ENCODE results near the gene ST6GALNAC6. TPM values are rescaled to one million over a fixed set of nuclear protein-coding genes. Genes with fewer than 3 reads are reported as not detected.
"Not testable (repeated sequence)": the region's sequence is repeated elsewhere in the genome, so short reads cannot be mapped to it uniquely, and the experiment has no call there.

ST6GALNAC6 gene
- total and polyA plus RNA-seq, 4 donors: 24.6 to 68.9 (median 63.4) TPM

GRCh38 chr9:127841087-127841835, 58.1 kb downstream of the ST6GALNAC6 start:
- no peaks in the 10 kb centered on the region for H3K27me3 ChIP-seq (ENCODE audit: control insufficient read depth, insufficient read depth, low read length)
- H3K4me1 ChIP-seq (ENCODE audit: control insufficient read depth, insufficient read depth, low read length): peaks cover 33% of the 10 kb centered on the region
- no peak overlapping the region for H3K27ac ChIP-seq (ENCODE audit: low read depth, low read length)
- no peaks in the 10 kb centered on the region for H3K36me3 ChIP-seq (ENCODE audit: control insufficient read depth, insufficient read depth, low read length)
- H3K4me3 ChIP-seq (ENCODE audit: low read depth, low read length): no peak overlapping the region
- H3K9me3 ChIP-seq (ENCODE audit: control insufficient read depth, insufficient read depth, low read length): no peaks in the 10 kb centered on the region
- DNase-seq (ENCODE audit: low read depth in 4 of 6, low spot score in 6 of 6): no peak
- WGBS (ENCODE audit: insufficient coverage): 93% methylated on average over 13 of the region's 15 CpGs

- no peak overlapping the region for H3K4me3 ChIP-seq (ENCODE audit: low read depth, low read length)
- no peaks in the 10 kb centered on the region for H3K36me3 ChIP-seq (ENCODE audit: control insufficient read depth, insufficient read depth, low read length)
- no peaks in the 10 kb centered on the region for H3K27me3 ChIP-seq (ENCODE audit: control insufficient read depth, insufficient read depth, low read length)
- DNase-seq (ENCODE audit: low read depth in 4 of 6, low spot score in 6 of 6): peak in 1 of 6 donors; percentile 35
- H3K9me3 ChIP-seq (ENCODE audit: control insufficient read depth, insufficient read depth, low read length): no peaks in the 10 kb centered on the region
- 50% methylated on average over 15 of the region's 18 CpGs for WGBS (ENCODE audit: insufficient coverage)
- H3K4me1 ChIP-seq (ENCODE audit: control insufficient read depth, insufficient read depth, low read length): peaks cover 38% of the 10 kb centered on the region
- no peak overlapping the region for H3K27ac ChIP-seq (ENCODE audit: low read depth, low read length)
Observed at GRCh38 chr9:127838375-127839078, 60.9 kb downstream of the ST6GALNAC6 start.

- no peak overlapping the region for H3K4me3 ChIP-seq (ENCODE audit: low read depth, low read length)
- H3K27me3 ChIP-seq (ENCODE audit: control insufficient read depth, insufficient read depth, low read length): no peaks in the 10 kb centered on the region
- H3K9me3 ChIP-seq (ENCODE audit: control insufficient read depth, insufficient read depth, low read length): no peaks in the 10 kb centered on the region
- peaks cover 38% of the 10 kb centered on the region for H3K4me1 ChIP-seq (ENCODE audit: control insufficient read depth, insufficient read depth, low read length)
- no peaks in the 10 kb centered on the region for H3K36me3 ChIP-seq (ENCODE audit: control insufficient read depth, insufficient read depth, low read length)
- DNase-seq (ENCODE audit: low read depth in 4 of 6, low spot score in 6 of 6): peak in 1 of 6 donors; percentile 13
- 61% methylated on average over 2 of the region's 4 CpGs for WGBS (ENCODE audit: insufficient coverage)
- no peak overlapping the region for H3K27ac ChIP-seq (ENCODE audit: low read depth, low read length)
Observed at GRCh38 chr9:127837346-127837745, 62.1 kb downstream of the ST6GALNAC6 start.

GRCh38 chr9:127836561-127836960, 62.8 kb downstream of the ST6GALNAC6 start:
- not testable (repeated sequence) for H3K27me3 ChIP-seq (ENCODE audit: control insufficient read depth, insufficient read depth, low read length); H3K4me3 ChIP-seq (ENCODE audit: low read depth, low read length); H3K9me3 ChIP-seq (ENCODE audit: control insufficient read depth, insufficient read depth, low read length); H3K36me3 ChIP-seq (ENCODE audit: control insufficient read depth, insufficient read depth, low read length); DNase-seq (ENCODE audit: low read depth in 4 of 6, low spot score in 6 of 6)
- Histone ChIP-seq H3K4me1 (ENCODE audit: control insufficient read depth, insufficient read depth, low read length) (peaks cover 38% of the 10 kb centered on the region), H3K27ac (ENCODE audit: low read depth, low read length) (peak overlapping the region; percentile 29)
- 73% methylated on average over 3 of the region's 3 CpGs for WGBS (ENCODE audit: insufficient coverage)

- Histone ChIP-seq H3K4me1 (ENCODE audit: control insufficient read depth, insufficient read depth, low read length) (peaks cover 38% of the 10 kb centered on the region), H3K4me3 (ENCODE audit: low read depth, low read length) (no peak overlapping the region), H3K27me3 (ENCODE audit: control insufficient read depth, insufficient read depth, low read length) (no peaks in the 10 kb centered on the region), H3K9me3 (ENCODE audit: control insufficient read depth, insufficient read depth, low read length) (no peaks in the 10 kb centered on the region), H3K36me3 (ENCODE audit: control insufficient read depth, insufficient read depth, low read length) (no peaks in the 10 kb centered on the region), H3K27ac (ENCODE audit: low read depth, low read length) (peak overlapping the region; percentile 29)
- WGBS (ENCODE audit: insufficient coverage): 54% methylated on average over 11 of the region's 17 CpGs
- DNase-seq (ENCODE audit: low read depth in 4 of 6, low spot score in 6 of 6): no peak
Observed at GRCh38 chr9:127835991-127836516, 63.3 kb downstream of the ST6GALNAC6 start.

Small RNA genes lying within 50 kb of the gene (small RNA-seq; reads per million reads assigned to genes)
- gene MIR4672 (ENCODE audit: low replicate concordance): not detected
- not detected for gene RNA5SP296 (ENCODE audit: low replicate concordance)

Other genes with a start within 250 kb of the ST6GALNAC6 start
- gene CFAP157, start 192.6 kb downstream of the ST6GALNAC6 start, total RNA-seq: 10 to 100 TPM in 1 of 2 donors, 1 to 10 TPM in 1; 1.1 to 22.6 TPM
- gene CFAP157, start 192.6 kb downstream of the ST6GALNAC6 start, polyA plus RNA-seq (ENCODE audit: insufficient read length in 2 of 2): 10 to 100 TPM; 27.6 to 28.0 TPM
- 10 to 100 TPM; 11.7 to 19.0 TPM for gene PTRH1, start 183.9 kb downstream of the ST6GALNAC6 start, total RNA-seq
- gene PTRH1, start 183.9 kb downstream of the ST6GALNAC6 start, polyA plus RNA-seq (ENCODE audit: insufficient read length in 2 of 2): 10 to 100 TPM; 14.8 to 17.1 TPM
- under 1 TPM in 1 of 2 donors, not detected in 1; 0.61 TPM for gene TTC16, start 183.5 kb downstream of the ST6GALNAC6 start, total RNA-seq
- under 1 TPM; 0.38 to 0.63 TPM for gene TTC16, start 183.5 kb downstream of the ST6GALNAC6 start, polyA plus RNA-seq (ENCODE audit: insufficient read length in 2 of 2)
- 1 to 10 TPM; 6.2 to 7.7 TPM for gene TOR2A, start 164.3 kb downstream of the ST6GALNAC6 start, total RNA-seq
- 10 to 100 TPM; 21.8 to 23.5 TPM for gene TOR2A, start 164.3 kb downstream of the ST6GALNAC6 start, polyA plus RNA-seq (ENCODE audit: insufficient read length in 2 of 2)
- 10 to 100 TPM in 1 of 2 donors, 1 to 10 TPM in 1; 9.4 to 11.6 TPM for gene SH2D3C, start 120.9 kb downstream of the ST6GALNAC6 start, total RNA-seq
- gene SH2D3C, start 120.9 kb downstream of the ST6GALNAC6 start, polyA plus RNA-seq (ENCODE audit: insufficient read length in 2 of 2): 10 to 100 TPM; 23.8 to 29.4 TPM
- 10 to 100 TPM; 39.8 to 59.7 TPM for gene CDK9, start 113.6 kb downstream of the ST6GALNAC6 start, total RNA-seq
- gene CDK9, start 113.6 kb downstream of the ST6GALNAC6 start, polyA plus RNA-seq (ENCODE audit: insufficient read length in 2 of 2): 100 to 1,000 TPM; 119 to 148 TPM
- gene FPGS, start 96.7 kb downstream of the ST6GALNAC6 start, total RNA-seq: 10 to 100 TPM; 17.8 to 33.7 TPM
- gene FPGS, start 96.7 kb downstream of the ST6GALNAC6 start, polyA plus RNA-seq (ENCODE audit: insufficient read length in 2 of 2): 10 to 100 TPM; 42.2 to 50.1 TPM
- gene ENG, start 44.9 kb downstream of the ST6GALNAC6 start, total RNA-seq: 10 to 100 TPM in 1 of 2 donors, 1 to 10 TPM in 1; 6.3 to 14.5 TPM
- gene ENG, start 44.9 kb downstream of the ST6GALNAC6 start, polyA plus RNA-seq (ENCODE audit: insufficient read length in 2 of 2): 10 to 100 TPM; 44.6 to 46.9 TPM
- gene AK1, start 21.9 kb downstream of the ST6GALNAC6 start, total RNA-seq: 100 to 1,000 TPM in 1 of 2 donors, 10 to 100 TPM in 1; 48.0 to 240 TPM
- 100 to 1,000 TPM; 270 to 297 TPM for gene AK1, start 21.9 kb downstream of the ST6GALNAC6 start, polyA plus RNA-seq (ENCODE audit: insufficient read length in 2 of 2)
- 10 to 100 TPM in 1 of 2 donors, 1 to 10 TPM in 1; 8.0 to 19.7 TPM for gene ST6GALNAC4, start 17.4 kb upstream of the ST6GALNAC6 start, total RNA-seq
- gene ST6GALNAC4, start 17.4 kb upstream of the ST6GALNAC6 start, polyA plus RNA-seq (ENCODE audit: insufficient read length in 2 of 2): 10 to 100 TPM; 19.4 to 20.2 TPM
- 1 to 10 TPM; 2.7 to 7.3 TPM for gene PIP5KL1, start 31.2 kb upstream of the ST6GALNAC6 start, total RNA-seq
- gene PIP5KL1, start 31.2 kb upstream of the ST6GALNAC6 start, polyA plus RNA-seq (ENCODE audit: insufficient read length in 2 of 2): 10 to 100 TPM; 16.4 to 19.1 TPM
- 10 to 100 TPM; 13.9 to 35.3 TPM for gene DPM2, start 38.3 kb upstream of the ST6GALNAC6 start, total RNA-seq
- gene DPM2, start 38.3 kb upstream of the ST6GALNAC6 start, polyA plus RNA-seq (ENCODE audit: insufficient read length in 2 of 2): 10 to 100 TPM; 59.2 to 64.0 TPM
- gene EEIG1, start 81.4 kb upstream of the ST6GALNAC6 start, total RNA-seq: 10 to 100 TPM; 15.2 to 27.7 TPM
- 10 to 100 TPM; 71.2 to 96.3 TPM for gene EEIG1, start 81.4 kb upstream of the ST6GALNAC6 start, polyA plus RNA-seq (ENCODE audit: insufficient read length in 2 of 2)
- gene NAIF1, start 167.7 kb upstream of the ST6GALNAC6 start, total RNA-seq: 10 to 100 TPM in 1 of 2 donors, 1 to 10 TPM in 1; 7.2 to 11.1 TPM
- 10 to 100 TPM; 11.0 to 13.3 TPM for gene NAIF1, start 167.7 kb upstream of the ST6GALNAC6 start, polyA plus RNA-seq (ENCODE audit: insufficient read length in 2 of 2)
- gene SLC25A25, start 168.6 kb upstream of the ST6GALNAC6 start, total RNA-seq: 10 to 100 TPM; 28.2 to 34.5 TPM
- gene SLC25A25, start 168.6 kb upstream of the ST6GALNAC6 start, polyA plus RNA-seq (ENCODE audit: insufficient read length in 2 of 2): 10 to 100 TPM; 39.0 to 47.7 TPM
- 10 to 100 TPM; 39.1 to 47.4 TPM for gene PTGES2, start 228.1 kb upstream of the ST6GALNAC6 start, total RNA-seq
- gene PTGES2, start 228.1 kb upstream of the ST6GALNAC6 start, polyA plus RNA-seq (ENCODE audit: insufficient read length in 2 of 2): 10 to 100 TPM; 78.4 to 88.9 TPM
- gene LCN2, start 249.8 kb upstream of the ST6GALNAC6 start, total RNA-seq: 10 to 100 TPM in 1 of 2 donors, under 1 TPM in 1; 0.28 to 14.1 TPM
- gene LCN2, start 249.8 kb upstream of the ST6GALNAC6 start, polyA plus RNA-seq (ENCODE audit: insufficient read length in 2 of 2): under 1 TPM in 1 of 2 donors, not detected in 1; 0.29 TPM